NCI-H187 treated with DMSO at 0.1 percent for 48 hours (cell line): Measurements from ENCODE around the gene UBD.

ENCODE experiments used
- DNase-seq: peaks from one replicate; lab custom pipeline; 2025; lab: John Stamatoyannopoulos, UW

UBD gene

GRCh38 chr6:29561091-29561490 lies 1.6 kb upstream of the UBD start:
- no peak for DNase-seq

GRCh38 chr6:29558439-29559079 lies 973 bp downstream of the UBD start:
- no peak for DNase-seq

- no peak for DNase-seq
Measured at GRCh38 chr6:29557320-29557719, 2.2 kb downstream of the UBD start.

- no peak for DNase-seq
Measured at GRCh38 chr6:29554764-29555163, 4.8 kb downstream of the UBD start.

- DNase-seq, result no peak
Measured at GRCh38 chr6:29553268-29554057, 6.1 kb downstream of the UBD start.

GRCh38 chr6:29552512-29553051 lies 7.0 kb downstream of the UBD start:
- no peak for DNase-seq

- DNase-seq, result no peak
Measured at GRCh38 chr6:29547573-29547972, 12.0 kb downstream of the UBD start.

GRCh38 chr6:29537714-29538403 lies 21.7 kb downstream of the UBD start:
- no peak for DNase-seq

- no peak for DNase-seq
Measured at GRCh38 chr6:29532320-29532951, 27.1 kb downstream of the UBD start.

GRCh38 chr6:29531668-29532067 lies 27.9 kb downstream of the UBD start:
- no peak for DNase-seq

GRCh38 chr6:29530671-29531310 lies 28.7 kb downstream of the UBD start:
- no peak for DNase-seq

- DNase-seq, result no peak
Measured at GRCh38 chr6:29529956-29530355, 29.6 kb downstream of the UBD start.

GRCh38 chr6:29528988-29529560 lies 30.5 kb downstream of the UBD start:
- DNase-seq, result no peak

GRCh38 chr6:29528300-29528931 lies 31.1 kb downstream of the UBD start:
- DNase-seq, result no peak

GRCh38 chr6:29527564-29527963 lies 32.0 kb downstream of the UBD start:
- no peak for DNase-seq

GRCh38 chr6:29527126-29527525 lies 32.4 kb downstream of the UBD start:
- no peak for DNase-seq

GRCh38 chr6:29525311-29525639 lies 34.3 kb downstream of the UBD start:
- DNase-seq, result no peak

- no peak for DNase-seq
Measured at GRCh38 chr6:29524444-29525310, 34.9 kb downstream of the UBD start.

GRCh38 chr6:29524044-29524443 lies 35.5 kb downstream of the UBD start:
- DNase-seq, result no peak

GRCh38 chr6:29522227-29522626 lies 37.3 kb downstream of the UBD start:
- DNase-seq, result no peak
